Astrocyte (in vitro differentiated cells and primary cell): ENCODE data around the gene GID8. TPM values are rescaled to one million over a fixed set of nuclear protein-coding genes. Genes with fewer than 3 reads are reported as not detected.

ENCODE experiments used
- DNase-seq: peaks from one replicate; pipeline ENCODE4 v3.0.0-alpha.2; 2010; ENCODE audit warnings: low read depth
- FAIRE-seq: peaks from 2 replicates; lab custom pipeline; 2011; peaks lifted over from hg19 to GRCh38; lab: Jason Lieb, UNC
- H2AFZ ChIP-seq: 2 replicates; pipeline ENCODE4 v1.6.0; 2012; ENCODE audit warnings: low read depth, low read length, inconsistent platforms
- H3K27ac ChIP-seq: 2 replicates; pipeline ENCODE4 v1.5.1; 2011; ENCODE audit warnings: low read depth, low read length, inconsistent platforms
- H3K27me3 ChIP-seq: 2 replicates; pipeline ENCODE4 v1.6.0; 2011; ENCODE audit warnings: low read length, inconsistent platforms; ENCODE audit not compliant: insufficient read depth
- H3K36me3 ChIP-seq: 2 replicates; pipeline ENCODE4 v1.5.1; 2011; ENCODE audit warnings: low read length, inconsistent platforms; ENCODE audit not compliant: insufficient read depth
- H3K4me1 ChIP-seq: 2 replicates; pipeline ENCODE4 v1.5.1; 2011; ENCODE audit warnings: low read length, inconsistent platforms; ENCODE audit not compliant: insufficient read depth
- H3K4me2 ChIP-seq: 2 replicates; pipeline ENCODE4 v1.6.0; 2012; ENCODE audit warnings: low read length, inconsistent platforms
- H3K4me3 ChIP-seq: 2 replicates; pipeline ENCODE4 v1.5.1; 2011; ENCODE audit warnings: low read depth, mild to moderate bottlenecking, low read length, inconsistent platforms; ENCODE audit not compliant: insufficient read depth
- H3K79me2 ChIP-seq: 2 replicates; pipeline ENCODE4 v1.6.0; 2012; ENCODE audit warnings: mild to moderate bottlenecking, low read length, inconsistent platforms; ENCODE audit not compliant: insufficient read depth
- H3K9ac ChIP-seq: 2 replicates; pipeline ENCODE4 v1.6.0; 2012; ENCODE audit warnings: mild to moderate bottlenecking, low read length, inconsistent platforms
- H3K9me3 ChIP-seq: 2 replicates; pipeline ENCODE4 v1.5.1; 2012; ENCODE audit warnings: low read depth, mild to moderate bottlenecking, low read length, inconsistent platforms; ENCODE audit not compliant: insufficient read depth
- H4K20me1 ChIP-seq: 2 replicates; pipeline ENCODE4 v1.6.0; 2012; ENCODE audit warnings: low read length, inconsistent platforms; ENCODE audit not compliant: insufficient read depth
- H3K27ac Mint-ChIP-seq: one replicate; pipeline ENCODE4 v1.8.0; 2021; ENCODE audit warnings: mild to moderate bottlenecking, mixed read lengths; ENCODE audit not compliant: unreplicated experiment
- H3K27me3 Mint-ChIP-seq: one replicate; pipeline ENCODE4 v1.8.0; 2021; ENCODE audit warnings: low read depth, mixed read lengths; ENCODE audit not compliant: unreplicated experiment
- H3K36me3 Mint-ChIP-seq: one replicate; pipeline ENCODE4 v1.8.0; 2021; ENCODE audit warnings: low read depth, mixed read lengths; ENCODE audit not compliant: unreplicated experiment
- H3K4me1 Mint-ChIP-seq: one replicate; pipeline ENCODE4 v1.8.0; 2021; ENCODE audit warnings: low read depth, mixed read lengths; ENCODE audit not compliant: unreplicated experiment
- H3K4me3 Mint-ChIP-seq: one replicate; pipeline ENCODE4 v1.8.0; 2021; ENCODE audit warnings: mild to moderate bottlenecking, moderate library complexity, mixed read lengths; ENCODE audit not compliant: unreplicated experiment
- H3K9me3 Mint-ChIP-seq: one replicate; pipeline ENCODE4 v1.8.0; 2021; ENCODE audit warnings: mild to moderate bottlenecking, mixed read lengths; ENCODE audit not compliant: unreplicated experiment
- EZH2 ChIP-seq: IDR thresholded peaks from 2 replicates; pipeline ENCODE4 v1.6.1; 2012; ENCODE audit warnings: mild to moderate bottlenecking, low read length, inconsistent platforms; ENCODE audit not compliant: insufficient read depth
- total RNA-seq: library from RNA; stranded (reverse); gene quantifications from 2 replicates; pipeline ENCODE4 v1.2.1, GENCODE V29; 2021
- TF ChIP-seq, protein P1 (sequence below): IDR thresholded peaks from 2 replicates; pipeline ENCODE4 v1.5.1; 2011; ENCODE audit warnings: low read depth, mild to moderate bottlenecking, inconsistent platforms, low read length, moderate library complexity; ENCODE audit not compliant: insufficient read depth

Gene GID8
- total RNA-seq, 1 donor from 2014 or later, result 37.1 TPM

DNA sequence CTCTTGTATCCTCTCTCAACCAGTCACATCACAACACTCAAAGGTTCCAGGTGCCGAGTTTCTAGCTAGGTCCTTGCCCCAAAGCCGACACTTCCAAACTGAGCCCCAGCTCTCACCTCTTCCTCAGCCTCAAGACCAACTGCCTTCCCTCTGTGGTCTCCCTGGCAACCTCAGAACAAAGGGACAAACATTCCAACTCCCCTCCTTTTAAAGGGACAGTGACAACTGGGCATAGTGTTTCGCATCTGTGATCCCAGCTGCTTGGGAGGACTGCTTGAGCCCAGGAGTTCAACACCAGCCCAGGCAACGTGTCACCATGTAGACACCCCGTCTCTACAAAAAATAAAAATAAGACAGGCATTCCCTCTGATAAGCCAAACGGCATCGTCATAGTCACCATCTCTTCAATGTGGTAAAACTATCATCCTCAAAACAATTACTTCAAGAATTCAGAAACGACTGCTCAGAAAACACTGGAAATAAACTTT is 22.9 kb upstream of the GID8 start:
- Histone ChIP-seq H2AFZ (no peak overlapping the region), H3K9ac (peak overlapping the region; percentile 2), H3K4me1 (peaks cover 8% of the 10 kb centered on the region), H3K36me3 (peaks cover 22% of the 10 kb centered on the region), H3K4me3 (no peak overlapping the region), H4K20me1 (peaks cover 100% of the 10 kb centered on the region), H3K9me3 (no peaks in the 10 kb centered on the region), H3K79me2 (peaks cover 100% of the 10 kb centered on the region), H3K27me3 (no peaks in the 10 kb centered on the region), H3K27ac (peak overlapping the region; percentile 35), H3K4me2 (peak overlapping the region; percentile 11)
- DNase-seq (peak; percentile 39), FAIRE-seq (no peak)
- H3K4me3 Mint-ChIP-seq, result no peak overlapping the region
- H3K4me1 Mint-ChIP-seq, result peaks cover 40% of the 10 kb centered on the region
- H3K27me3 Mint-ChIP-seq, result no peaks in the 10 kb centered on the region
- no peaks in the 10 kb centered on the region for H3K36me3 Mint-ChIP-seq
- no peak for TF ChIP-seq EZH2
- TF ChIP-seq, protein P1, sequence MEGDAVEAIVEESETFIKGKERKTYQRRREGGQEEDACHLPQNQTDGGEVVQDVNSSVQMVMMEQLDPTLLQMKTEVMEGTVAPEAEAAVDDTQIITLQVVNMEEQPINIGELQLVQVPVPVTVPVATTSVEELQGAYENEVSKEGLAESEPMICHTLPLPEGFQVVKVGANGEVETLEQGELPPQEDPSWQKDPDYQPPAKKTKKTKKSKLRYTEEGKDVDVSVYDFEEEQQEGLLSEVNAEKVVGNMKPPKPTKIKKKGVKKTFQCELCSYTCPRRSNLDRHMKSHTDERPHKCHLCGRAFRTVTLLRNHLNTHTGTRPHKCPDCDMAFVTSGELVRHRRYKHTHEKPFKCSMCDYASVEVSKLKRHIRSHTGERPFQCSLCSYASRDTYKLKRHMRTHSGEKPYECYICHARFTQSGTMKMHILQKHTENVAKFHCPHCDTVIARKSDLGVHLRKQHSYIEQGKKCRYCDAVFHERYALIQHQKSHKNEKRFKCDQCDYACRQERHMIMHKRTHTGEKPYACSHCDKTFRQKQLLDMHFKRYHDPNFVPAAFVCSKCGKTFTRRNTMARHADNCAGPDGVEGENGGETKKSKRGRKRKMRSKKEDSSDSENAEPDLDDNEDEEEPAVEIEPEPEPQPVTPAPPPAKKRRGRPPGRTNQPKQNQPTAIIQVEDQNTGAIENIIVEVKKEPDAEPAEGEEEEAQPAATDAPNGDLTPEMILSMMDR, result no peak
- peak overlapping the region; percentile 35 for H3K27ac Mint-ChIP-seq
- no peaks in the 10 kb centered on the region for H3K9me3 Mint-ChIP-seq

DNA sequence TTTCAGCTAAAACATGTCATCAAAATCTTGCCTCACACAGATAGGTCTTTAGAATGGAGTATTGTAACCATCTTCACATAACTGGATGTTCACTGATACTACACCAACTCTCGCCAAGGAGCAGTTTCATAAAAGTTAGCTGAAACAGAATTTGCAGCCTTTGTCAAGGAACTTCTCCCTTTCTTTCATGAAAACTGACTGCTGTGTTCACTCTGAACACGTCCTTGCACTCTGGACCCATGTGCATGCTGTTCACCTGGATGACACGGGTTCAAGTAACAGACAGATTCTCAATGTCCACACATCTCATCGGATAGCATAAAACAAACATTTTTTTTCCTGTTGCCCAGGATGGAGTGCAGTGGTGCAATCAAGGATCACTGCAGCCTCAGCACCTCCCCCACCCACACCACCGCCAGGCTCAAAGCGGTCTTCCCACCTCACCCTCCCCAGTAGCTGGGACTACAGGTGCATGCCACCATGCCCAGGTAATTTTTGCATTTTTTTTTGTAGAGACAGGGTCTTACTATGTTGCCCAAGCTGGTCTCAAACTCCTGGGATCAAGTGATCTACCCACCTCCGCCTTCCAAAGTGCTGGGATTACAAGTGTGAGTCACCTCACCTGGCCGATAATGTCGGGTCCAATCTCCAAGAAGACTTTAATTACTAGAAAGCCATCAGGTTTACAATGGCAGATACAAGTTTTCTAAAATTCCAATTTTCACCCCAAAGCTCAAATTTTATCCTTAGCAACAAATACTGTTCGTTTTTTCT is 21.1 kb upstream of the GID8 start:
- Mint-ChIP-seq H3K4me1 (peaks cover 48% of the 10 kb centered on the region), H3K9me3 (no peaks in the 10 kb centered on the region), H3K4me3 (no peak overlapping the region), H3K36me3 (no peaks in the 10 kb centered on the region), H3K27ac (peak overlapping the region; percentile 67), H3K27me3 (no peaks in the 10 kb centered on the region)
- Histone ChIP-seq H3K4me1 (peaks cover 13% of the 10 kb centered on the region), H3K4me3 (no peak overlapping the region), H2AFZ (no peak overlapping the region), H3K9ac (no peak overlapping the region), H3K36me3 (peaks cover 6% of the 10 kb centered on the region), H4K20me1 (peaks cover 98% of the 10 kb centered on the region), H3K9me3 (no peaks in the 10 kb centered on the region), H3K27me3 (no peaks in the 10 kb centered on the region), H3K4me2 (peak overlapping the region; percentile 12), H3K79me2 (peaks cover 100% of the 10 kb centered on the region), H3K27ac (no peak overlapping the region)
- TF ChIP-seq, protein P1, result no peak
- TF ChIP-seq EZH2, result no peak
- DNase-seq (no peak), FAIRE-seq (no peak)

DNA sequence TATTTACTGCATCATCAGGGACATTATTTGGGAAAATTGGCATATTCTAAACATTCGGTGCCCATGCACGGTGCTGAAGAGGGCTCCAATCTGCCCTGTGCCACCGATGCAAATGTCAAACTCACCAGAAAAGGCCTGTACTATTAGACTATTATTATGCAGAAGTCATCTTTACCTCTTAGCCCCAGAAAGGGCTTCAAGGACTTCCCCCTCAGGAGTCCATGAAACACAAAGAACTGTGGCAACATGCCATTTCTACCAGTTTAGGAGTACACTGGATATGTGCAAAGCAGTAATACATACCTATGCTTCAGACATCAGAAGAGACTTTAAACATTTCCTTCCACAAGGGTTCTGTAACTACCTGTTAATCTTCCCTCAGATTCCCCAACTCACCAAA is 20.2 kb upstream of the GID8 start:
- Histone ChIP-seq H3K79me2 (peaks cover 100% of the 10 kb centered on the region), H4K20me1 (peaks cover 98% of the 10 kb centered on the region), H3K9me3 (no peaks in the 10 kb centered on the region), H3K36me3 (peaks cover 6% of the 10 kb centered on the region), H3K9ac (no peak overlapping the region), H3K27me3 (no peaks in the 10 kb centered on the region), H3K4me3 (no peak overlapping the region), H3K4me1 (peaks cover 16% of the 10 kb centered on the region), H3K4me2 (no peak overlapping the region), H2AFZ (no peak overlapping the region), H3K27ac (no peak overlapping the region)
- Mint-ChIP-seq H3K4me1 (peaks cover 52% of the 10 kb centered on the region), H3K36me3 (no peaks in the 10 kb centered on the region), H3K27me3 (no peaks in the 10 kb centered on the region), H3K27ac (no peak overlapping the region), H3K4me3 (no peak overlapping the region), H3K9me3 (no peaks in the 10 kb centered on the region)
- no peak for TF ChIP-seq EZH2
- TF ChIP-seq, protein P1, result no peak
- no peak for DNase-seq
- FAIRE-seq, result no peak
